HG03354 (cell line): ENCODE results near the gene JARID2.

ENCODE experiments used
- ATAC-seq: cut with Tn5 transposase; IDR thresholded peaks from one replicate; pipeline ENCODE4 v1.9.1; 2021; ENCODE audit warnings: mild to moderate bottlenecking; ENCODE audit not compliant: unreplicated experiment, poor library complexity, severe bottlenecking

The JARID2 gene

DNA sequence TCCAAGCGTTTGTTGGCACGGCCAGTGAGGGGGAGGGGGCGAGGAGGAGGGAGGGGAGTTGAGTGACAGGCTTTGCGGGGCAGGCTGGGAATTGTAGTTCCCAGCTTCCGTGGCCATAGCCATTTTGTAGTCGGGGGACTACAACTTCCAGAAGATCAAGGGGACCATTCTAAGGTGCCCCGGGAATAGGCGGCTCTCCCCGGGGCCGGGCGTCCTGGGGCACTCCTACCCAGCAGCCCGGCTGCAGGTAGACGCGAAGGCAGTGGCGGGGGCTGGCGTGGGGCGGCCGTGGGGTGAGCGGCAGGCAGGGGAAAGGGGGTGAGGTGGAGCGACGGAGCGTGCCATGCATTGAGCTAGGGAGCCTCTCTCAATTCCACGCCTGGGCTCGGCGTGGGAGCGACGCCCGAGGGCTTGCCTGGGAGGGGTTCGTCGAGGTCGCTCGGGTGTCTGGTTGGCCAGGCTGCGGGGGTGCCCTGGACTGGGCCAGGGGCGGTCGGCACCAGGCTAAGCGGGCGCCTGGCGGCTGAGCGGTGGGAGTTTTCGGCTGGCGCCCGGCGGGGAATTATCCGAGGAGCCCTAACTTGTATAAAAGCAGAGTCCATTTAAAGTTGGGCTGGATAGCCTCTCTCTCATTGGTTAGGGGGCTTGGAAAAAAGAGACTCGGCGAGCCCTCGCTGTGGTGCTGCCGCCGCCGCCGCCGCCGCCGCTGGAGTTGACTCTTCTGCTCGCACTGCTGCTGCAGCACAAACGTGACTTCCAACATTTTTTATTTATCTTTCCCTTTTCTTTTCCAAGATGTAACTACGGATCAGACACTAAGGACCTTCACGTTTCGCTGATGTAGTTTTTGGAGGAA is at the start of gene JARID2:
Gene JARID2 (plus strand): TSS at position 709 of the 856 bp plus-strand sequence. CDS start 471 bp downstream, outside the sequence.
- ATAC-seq, result peak; percentile 66

- no peak for ATAC-seq
Observed at GRCh38 chr6:15200087-15200486, 45.8 kb upstream of the JARID2 start.

DNA sequence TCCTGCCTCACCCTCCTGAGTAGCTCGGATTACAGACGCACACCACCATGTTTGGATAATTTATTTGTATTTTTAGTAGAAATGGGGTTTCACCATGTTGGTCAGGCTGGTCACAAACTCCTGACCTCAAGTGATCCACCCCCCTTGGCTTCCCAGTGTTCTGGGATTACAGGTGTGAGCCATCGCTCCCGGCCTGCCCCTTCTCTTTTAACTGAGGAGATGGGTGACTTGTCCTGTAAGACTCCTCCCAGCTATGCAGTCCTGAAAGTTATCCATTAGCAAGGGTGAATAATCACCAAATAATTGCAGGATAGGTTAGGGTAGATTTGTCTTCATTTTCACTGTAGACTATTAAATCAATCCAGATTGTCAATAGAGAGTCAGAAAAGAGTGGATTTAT is 40.5 kb upstream of the JARID2 start:
- ATAC-seq, result no peak

- no peak for ATAC-seq
Observed at GRCh38 chr6:15206887-15207286, 39.0 kb upstream of the JARID2 start.

- no peak for ATAC-seq
Observed at GRCh38 chr6:15207923-15208322, 37.9 kb upstream of the JARID2 start.

GRCh38 chr6:15213838-15214400 is 31.9 kb upstream of the JARID2 start:
- no peak for ATAC-seq

DNA sequence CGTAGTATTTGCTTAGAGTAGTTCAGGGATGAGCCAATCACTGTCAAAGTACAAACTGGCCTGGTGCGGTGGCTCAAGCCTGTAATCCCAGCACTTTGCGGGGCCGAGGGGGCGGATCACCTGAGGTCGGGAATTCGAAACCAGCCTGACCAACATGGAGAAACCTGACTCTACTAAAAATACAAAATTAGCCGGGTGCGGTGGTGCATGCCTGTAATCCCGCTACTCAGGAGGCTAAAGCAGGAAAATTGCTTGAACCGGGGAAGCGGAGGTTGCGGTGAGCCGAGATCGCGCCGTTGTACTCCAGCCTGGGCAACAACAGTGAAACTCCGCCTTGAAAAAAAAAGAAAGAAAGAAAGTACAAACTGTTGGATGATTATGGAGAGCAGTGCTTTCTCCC is 27.5 kb upstream of the JARID2 start:
- no peak for ATAC-seq

DNA sequence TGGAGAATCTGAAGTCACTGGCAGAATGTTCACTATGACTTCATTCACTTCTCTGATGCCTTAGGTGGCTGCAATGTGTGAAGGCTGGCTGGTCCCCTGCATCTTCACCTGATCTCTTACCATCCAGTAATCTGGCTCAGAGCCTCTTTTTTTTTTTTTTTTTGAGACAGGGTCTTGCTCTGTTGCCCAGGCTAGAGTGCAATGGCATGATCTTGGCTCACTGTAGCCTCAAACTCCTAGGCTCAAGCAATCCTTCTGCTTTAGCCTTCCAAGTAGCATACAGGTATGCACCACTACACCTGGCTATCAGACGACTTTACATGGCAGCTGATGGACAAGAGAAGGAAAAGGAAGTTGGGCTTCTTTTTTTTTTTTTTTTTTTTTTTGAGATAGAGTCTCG is 25.8 kb upstream of the JARID2 start:
- ATAC-seq, result no peak

DNA sequence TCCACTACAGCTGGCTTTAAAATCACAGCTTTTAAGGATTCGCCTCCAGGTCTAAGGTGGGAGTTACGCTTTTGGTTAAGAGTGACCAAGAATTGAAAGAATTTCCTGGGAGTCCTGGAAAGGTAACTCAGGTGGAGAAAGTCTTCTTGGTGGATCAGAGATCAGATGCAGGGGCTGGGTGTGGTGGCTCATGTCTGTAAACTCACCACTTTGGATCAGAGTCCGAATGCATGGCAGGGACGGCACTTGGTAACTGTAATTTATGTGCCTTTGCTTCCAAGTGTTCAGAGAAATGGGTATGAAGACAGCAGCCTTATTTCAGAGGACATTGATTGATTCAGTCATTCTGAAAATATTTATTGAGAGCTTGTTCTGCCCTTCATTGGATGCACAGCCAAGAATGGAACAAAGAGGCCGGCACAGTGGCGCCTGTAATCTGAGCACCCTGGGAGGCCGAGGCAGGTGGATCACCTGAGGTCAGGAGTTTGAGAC is 18.0 kb upstream of the JARID2 start:
- ATAC-seq, result no peak

- no peak for ATAC-seq
Observed at GRCh38 chr6:15230827-15231226, 15.0 kb upstream of the JARID2 start.

GRCh38 chr6:15232836-15233510 is 12.9 kb upstream of the JARID2 start:
- no peak for ATAC-seq

GRCh38 chr6:15234068-15234758 is 11.7 kb upstream of the JARID2 start:
- no peak for ATAC-seq

DNA sequence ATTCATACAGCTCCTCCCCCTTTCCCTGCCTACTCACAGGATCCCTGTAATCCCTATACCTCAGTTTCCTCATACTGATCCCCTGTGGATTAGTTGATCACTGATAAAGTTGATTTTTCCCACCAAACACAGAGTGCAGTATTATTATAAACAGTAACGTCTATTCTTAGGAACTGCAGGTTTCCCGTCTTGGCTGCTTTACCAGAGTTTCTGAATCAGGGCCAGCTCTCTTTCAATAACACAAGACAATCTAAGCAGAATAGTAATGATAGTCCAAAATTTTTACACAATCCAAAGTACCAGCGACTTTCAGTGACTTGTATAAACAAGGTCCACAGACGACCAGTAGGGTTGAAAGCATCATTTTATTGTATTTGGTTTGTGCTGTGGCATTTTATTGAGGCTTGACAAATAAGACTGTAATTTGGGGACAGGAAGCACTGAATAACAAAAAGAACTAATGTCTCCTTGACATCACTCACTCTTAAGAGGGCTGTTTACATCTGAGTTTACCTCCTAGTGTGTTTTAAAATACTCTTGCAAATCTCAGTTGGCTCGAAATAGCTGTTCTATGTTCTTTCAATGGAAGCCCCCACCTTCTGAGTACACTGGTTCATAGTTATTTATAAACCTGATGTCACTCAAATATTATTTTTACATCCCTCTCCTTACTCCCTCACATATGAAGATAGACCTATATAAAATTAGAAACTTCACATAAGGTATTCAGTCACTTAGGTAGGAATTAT is 6.1 kb upstream of the JARID2 start:
- ATAC-seq, result no peak

- ATAC-seq, result no peak
Observed at GRCh38 chr6:15242503-15242902, 3.4 kb upstream of the JARID2 start.

- ATAC-seq, result no peak
Observed at GRCh38 chr6:15242937-15243614, 2.8 kb upstream of the JARID2 start.

DNA sequence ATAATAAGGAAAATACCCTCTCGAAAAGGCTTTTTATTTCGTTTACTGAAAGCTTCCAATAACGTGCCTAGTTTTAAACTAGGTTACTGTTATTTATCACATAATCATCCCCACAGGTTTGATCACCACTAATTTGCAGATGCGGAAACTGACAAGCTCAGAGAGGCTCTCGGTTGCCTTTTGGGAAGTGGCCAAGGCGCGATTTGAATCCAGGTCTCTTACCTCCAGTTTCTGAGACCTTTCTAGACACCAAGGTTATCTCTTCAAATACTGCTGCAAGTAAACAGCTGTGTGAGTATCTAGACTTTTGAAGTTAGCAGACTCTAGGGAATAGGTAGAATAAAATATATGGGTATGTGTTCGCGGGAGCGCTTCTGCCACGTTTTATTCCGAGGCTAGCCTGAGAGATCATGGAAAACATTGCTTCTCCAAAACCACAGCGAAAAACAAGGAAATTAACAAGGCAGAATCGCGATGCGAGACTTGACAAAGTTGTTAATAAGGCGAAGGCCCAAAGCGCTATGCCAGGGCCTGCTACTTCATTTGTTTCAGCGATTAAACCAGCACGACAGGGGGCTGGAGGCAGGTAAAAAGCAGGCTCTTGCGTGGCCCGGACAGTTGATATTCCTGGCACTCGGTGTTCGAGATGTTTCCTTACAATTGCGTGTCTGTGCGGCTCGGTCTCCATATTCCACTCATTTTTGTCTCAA is 1.8 kb upstream of the JARID2 start:
- ATAC-seq, result no peak

DNA sequence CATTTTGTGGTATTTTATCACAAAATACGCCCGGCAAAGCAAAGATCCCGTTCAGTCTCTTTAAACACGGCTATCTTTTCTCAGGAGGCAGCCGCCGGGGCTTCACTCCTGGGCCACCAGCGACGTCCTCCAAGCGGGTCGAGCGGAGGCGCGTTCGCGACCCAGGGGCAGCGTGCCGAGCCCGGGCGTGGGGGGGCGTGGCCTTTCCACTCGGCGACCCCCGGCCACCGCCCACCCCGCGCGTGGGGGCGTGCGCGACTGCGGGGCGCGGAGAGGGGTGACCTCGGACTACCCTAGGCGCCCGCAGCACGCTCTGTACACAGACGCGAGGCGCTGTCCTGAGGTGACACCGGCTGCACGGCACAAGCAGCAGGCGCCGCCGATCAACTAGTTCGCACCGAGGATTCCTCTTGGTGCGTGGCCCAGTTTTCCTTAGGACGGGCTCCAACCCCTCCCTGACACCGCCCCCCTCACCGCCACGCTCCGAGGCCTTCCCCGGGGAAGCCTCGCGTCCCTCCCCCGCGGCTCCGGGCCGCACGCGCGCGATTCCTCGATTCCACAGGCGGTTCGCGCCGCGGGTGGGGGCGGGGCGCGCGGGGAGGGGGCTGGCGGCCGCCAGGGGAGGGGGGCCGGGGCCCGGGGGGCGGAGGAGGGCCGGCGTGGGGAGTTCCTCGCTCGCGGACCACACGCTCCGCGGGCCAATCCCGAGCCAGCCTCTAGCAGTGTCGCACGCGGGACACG is 1.1 kb upstream of the JARID2 start:
- peak; percentile 31 for ATAC-seq

DNA sequence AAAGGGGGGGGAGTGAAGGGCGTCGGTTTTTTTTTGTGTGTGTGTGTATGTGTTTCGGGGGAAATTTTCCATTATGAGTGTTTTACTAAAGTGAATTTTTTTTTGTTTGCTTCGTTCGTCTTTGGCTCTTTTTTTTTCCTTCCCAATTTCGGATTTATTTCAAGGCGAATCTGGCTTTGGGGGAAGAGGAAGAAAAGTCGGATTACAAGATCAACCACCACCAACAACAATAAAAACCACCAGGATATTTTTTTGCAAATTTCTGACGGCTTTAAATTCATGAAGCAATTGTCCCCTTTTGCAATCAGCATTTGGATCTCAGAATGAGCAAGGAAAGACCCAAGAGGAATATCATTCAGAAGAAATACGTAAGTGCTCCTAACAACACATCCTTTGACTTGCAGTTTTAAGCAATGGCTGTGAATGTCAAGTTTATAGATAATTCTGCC is 372 bp downstream of the JARID2 start:
- no peak for ATAC-seq
